HG02973 (cell line): Measurements from ENCODE around the gene NDUFS5.
"Not testable (repeated sequence)": the region's sequence is repeated elsewhere in the genome, so short reads cannot be mapped to it uniquely, and the experiment has no call there.

Experiments
- ATAC-seq: cut with Tn5 transposase; IDR thresholded peaks from one replicate; pipeline ENCODE4 v1.9.1; 2021; ENCODE audit warnings: moderate library complexity; ENCODE audit not compliant: unreplicated experiment

Gene NDUFS5

GRCh38 chr1:39014956-39015355 lies 11.2 kb upstream of the NDUFS5 start:
- not testable (repeated sequence) for ATAC-seq

GRCh38 chr1:39016604-39017171 lies 9.5 kb upstream of the NDUFS5 start:
- ATAC-seq, result no peak

GRCh38 chr1:39017266-39017665 lies 8.9 kb upstream of the NDUFS5 start:
- no peak for ATAC-seq

GRCh38 chr1:39020494-39020893 lies 5.7 kb upstream of the NDUFS5 start:
- not testable (repeated sequence) for ATAC-seq

- ATAC-seq, result no peak
Measured at GRCh38 chr1:39021426-39021825, 4.7 kb upstream of the NDUFS5 start.

- no peak for ATAC-seq
Measured at GRCh38 chr1:39023140-39023539, 3.0 kb upstream of the NDUFS5 start.

GRCh38 chr1:39026866-39027507 lies 837 bp downstream of the NDUFS5 start:
- ATAC-seq, result no peak

- ATAC-seq, result no peak
Measured at GRCh38 chr1:39034114-39034654, 8.0 kb downstream of the NDUFS5 start.

GRCh38 chr1:39036678-39037077 lies 10.5 kb downstream of the NDUFS5 start:
- no peak for ATAC-seq

GRCh38 chr1:39043513-39043912 lies 17.4 kb downstream of the NDUFS5 start:
- no peak for ATAC-seq

GRCh38 chr1:39044762-39045161 lies 18.6 kb downstream of the NDUFS5 start:
- ATAC-seq, result no peak

- ATAC-seq, result no peak
Measured at GRCh38 chr1:39045231-39045630, 19.1 kb downstream of the NDUFS5 start.

GRCh38 chr1:39046613-39047210 lies 20.6 kb downstream of the NDUFS5 start:
- ATAC-seq, result no peak

- ATAC-seq, result no peak
Measured at GRCh38 chr1:39047374-39048229, 21.5 kb downstream of the NDUFS5 start.

GRCh38 chr1:39048745-39049370 lies 22.7 kb downstream of the NDUFS5 start:
- ATAC-seq, result no peak

GRCh38 chr1:39050001-39050400 lies 23.9 kb downstream of the NDUFS5 start:
- ATAC-seq, result no peak

- not testable (repeated sequence) for ATAC-seq
Measured at GRCh38 chr1:39051193-39051850, 25.2 kb downstream of the NDUFS5 start.

GRCh38 chr1:39051956-39052355 lies 25.8 kb downstream of the NDUFS5 start:
- no peak for ATAC-seq

GRCh38 chr1:39055213-39055710 lies 29.1 kb downstream of the NDUFS5 start:
- ATAC-seq, result not testable (repeated sequence)

GRCh38 chr1:39061516-39061915 lies 35.4 kb downstream of the NDUFS5 start:
- not testable (repeated sequence) for ATAC-seq
